ENCODE measurements around the gene EIF2D.

Gene EIF2D

GRCh38 chr1:206575165-206575893 lies 36.9 kb downstream of the EIF2D start:
- Histone ChIP-seq H3K27me3 (ENCODE audit: insufficient read depth, poor library complexity, severe bottlenecking) (no peaks in the 10 kb centered on the region), H3K4me3 (replicated peaks; ENCODE audit: insufficient read depth, low read length) (peak overlapping the region; percentile 0; the same call in 1 of the 2 replicates), H3K27ac (replicated peaks) (peak overlapping the region; percentile 61)
- peak; percentile 75 to 95 for DNase-seq (ENCODE audit: low read depth in 1 of 2, low spot score in 1 of 2)
- TF ChIP-seq REST (IDR thresholded peaks at IDR 0.05; ENCODE audit: insufficient replicate concordance, low read depth) (no peak), POLR2AphosphoS5 (IDR thresholded peaks at IDR 0.05; ENCODE audit: low read depth) (peak; percentile 82), GABPA (IDR thresholded peaks at IDR 0.05; ENCODE audit: low read depth) (peak; percentile 52; the same call in 1 of the 2 replicates), CTCF (IDR thresholded peaks at IDR 0.05; ENCODE audit: insufficient read depth, low read length) (no peak), SPI1 (IDR thresholded peaks at IDR 0.05; ENCODE audit: borderline replicate concordance, low read depth) (peak; percentile 97)

- Histone ChIP-seq H3K27me3 (ENCODE audit: insufficient read depth, poor library complexity, severe bottlenecking) (no peaks in the 10 kb centered on the region), H3K4me3 (replicated peaks; ENCODE audit: insufficient read depth, low read length) (no peak overlapping the region), H3K27ac (replicated peaks) (no peak overlapping the region)
- TF ChIP-seq GABPA (IDR thresholded peaks at IDR 0.05; ENCODE audit: low read depth) (no peak), SPI1 (IDR thresholded peaks at IDR 0.05; ENCODE audit: borderline replicate concordance, low read depth) (no peak), CTCF (IDR thresholded peaks at IDR 0.05; ENCODE audit: insufficient read depth, low read length) (no peak), POLR2AphosphoS5 (IDR thresholded peaks at IDR 0.05; ENCODE audit: low read depth) (no peak), REST (IDR thresholded peaks at IDR 0.05; ENCODE audit: insufficient replicate concordance, low read depth) (no peak)
- DNase-seq (ENCODE audit: low read depth in 1 of 2, low spot score in 1 of 2), result no peak
These were observed 38.5 kb downstream of the EIF2D start for GRCh38 chr1:206573762-206574161.

GRCh38 chr1:206573319-206573718 lies 38.9 kb downstream of the EIF2D start:
- DNase-seq (ENCODE audit: low read depth in 1 of 2, low spot score in 1 of 2), result peak; percentile 45 to 58
- H3K27ac ChIP-seq (replicated peaks), result no peak overlapping the region

More at GRCh38 chr1:206573319-206573718, 38.9 kb downstream of the EIF2D start:
- no peaks in the 10 kb centered on the region for H3K27me3 ChIP-seq (ENCODE audit: insufficient read depth, poor library complexity, severe bottlenecking)
- TF ChIP-seq POLR2AphosphoS5 (IDR thresholded peaks at IDR 0.05; ENCODE audit: low read depth) (peak; percentile 63; the same call in 1 of the 2 replicates), SPI1 (IDR thresholded peaks at IDR 0.05; ENCODE audit: borderline replicate concordance, low read depth) (no peak), CTCF (IDR thresholded peaks at IDR 0.05; ENCODE audit: insufficient read depth, low read length) (no peak), GABPA (IDR thresholded peaks at IDR 0.05; ENCODE audit: low read depth) (no peak), REST (IDR thresholded peaks at IDR 0.05; ENCODE audit: insufficient replicate concordance, low read depth) (no peak)
- H3K4me3 ChIP-seq (replicated peaks; ENCODE audit: insufficient read depth, low read length), result no peak overlapping the region
